Measurements from ENCODE around the gene AMBP.
"Not testable (repeated sequence)": the region's sequence is repeated elsewhere in the genome, so short reads cannot be mapped to it uniquely, and the experiment has no call there.

AMBP gene

GRCh38 chr9:114049441-114050225, 28.5 kb downstream of the AMBP start:
- DNase-seq: no peak

- DNase-seq: no peak
Observed at GRCh38 chr9:114048533-114049415, 29.3 kb downstream of the AMBP start.

GRCh38 chr9:114047717-114048116, 30.4 kb downstream of the AMBP start:
- no peak for DNase-seq

GRCh38 chr9:114046875-114047274, 31.2 kb downstream of the AMBP start:
- no peak for DNase-seq

- DNase-seq: no peak
Observed at GRCh38 chr9:114046237-114046755, 31.8 kb downstream of the AMBP start.

GRCh38 chr9:114043660-114044059, 34.4 kb downstream of the AMBP start:
- not testable (repeated sequence) for DNase-seq

- no peak for DNase-seq
Observed at GRCh38 chr9:114039484-114039883, 38.6 kb downstream of the AMBP start.

- no peak for DNase-seq
Observed at GRCh38 chr9:114038724-114039313, 39.3 kb downstream of the AMBP start.

- DNase-seq: no peak
Observed at GRCh38 chr9:114037961-114038723, 40.0 kb downstream of the AMBP start.

GRCh38 chr9:114037249-114037648, 40.9 kb downstream of the AMBP start:
- no peak for DNase-seq

GRCh38 chr9:114035845-114036801, 42.0 kb downstream of the AMBP start:
- DNase-seq: no peak

- DNase-seq: no peak
Observed at GRCh38 chr9:114035221-114035844, 42.8 kb downstream of the AMBP start.

- no peak for DNase-seq
Observed at GRCh38 chr9:114034661-114035062, 43.4 kb downstream of the AMBP start.

GRCh38 chr9:114034196-114034595, 43.9 kb downstream of the AMBP start:
- DNase-seq: no peak

- DNase-seq: no peak
Observed at GRCh38 chr9:114033397-114034103, 44.5 kb downstream of the AMBP start.

- DNase-seq: no peak
Observed at GRCh38 chr9:114031948-114032840, 45.9 kb downstream of the AMBP start.

GRCh38 chr9:114031037-114031630, 47.0 kb downstream of the AMBP start:
- DNase-seq: no peak

- DNase-seq: no peak
Observed at GRCh38 chr9:114030364-114030763, 47.7 kb downstream of the AMBP start.
